Neural cell (in vitro differentiated cells): ENCODE data around the gene C2orf72.

Experiments
- EP300 ChIP-seq: fragments of 450-650 bp; conservative IDR thresholded peaks from 2 replicates; pipeline ENCODE4 v1.6.1; 2014; ENCODE audit warnings: antibody characterized with exemption, mild to moderate bottlenecking, moderate library complexity; ENCODE audit not compliant: poor library complexity, severe bottlenecking
- EZH2 ChIP-seq: fragments of 200-600, 300-800 bp; shearing (Covaris generic), sonication (generic); IDR thresholded peaks from 2 replicates; pipeline ENCODE4 v1.6.1; 2014; ENCODE audit warnings: antibody characterized with exemption, low read length, borderline replicate concordance, mild to moderate bottlenecking; ENCODE audit not compliant: insufficient read depth, poor library complexity, severe bottlenecking
- MXI1 ChIP-seq: fragments of 450-650 bp; conservative IDR thresholded peaks from 2 replicates; pipeline ENCODE4 v1.6.1; 2014; ENCODE audit warnings: antibody characterized with exemption, mild to moderate bottlenecking; ENCODE audit not compliant: poor library complexity, severe bottlenecking
- POLR2AphosphoS5 ChIP-seq: IDR thresholded peaks from 2 replicates; pipeline ENCODE4 v1.6.1; 2012
- SMC3 ChIP-seq: fragments of 450-650 bp; conservative IDR thresholded peaks from 2 replicates; pipeline ENCODE4 v1.6.1; 2014; ENCODE audit warnings: antibody characterized with exemption, mild to moderate bottlenecking, moderate library complexity; ENCODE audit not compliant: poor library complexity
- TF ChIP-seq, protein P1 (sequence below): fragments of 450-650 bp; IDR thresholded peaks from 2 replicates; pipeline ENCODE4 v1.5.1; 2014; ENCODE audit warnings: antibody characterized with exemption, mild to moderate bottlenecking, moderate library complexity; ENCODE audit not compliant: poor library complexity, severe bottlenecking

DNA sequence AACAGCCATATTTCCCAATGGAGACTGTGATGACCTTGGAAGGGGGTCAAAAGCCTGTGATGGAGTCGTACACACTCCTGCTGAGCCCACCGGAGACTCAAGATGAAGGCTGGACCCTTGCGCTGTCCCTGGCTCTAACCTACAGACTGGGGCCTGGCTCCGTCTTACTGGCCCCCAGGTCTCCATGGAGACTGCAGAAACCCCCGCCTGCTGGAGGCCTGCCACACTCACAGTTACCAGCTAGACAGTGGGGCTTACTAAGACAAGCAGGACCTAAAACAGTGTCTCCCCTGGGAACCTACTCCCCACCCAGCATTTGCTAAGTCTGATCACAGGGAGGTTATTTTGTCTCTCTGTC is 9.6 kb downstream of the C2orf72 start:
- TF ChIP-seq, protein P1, sequence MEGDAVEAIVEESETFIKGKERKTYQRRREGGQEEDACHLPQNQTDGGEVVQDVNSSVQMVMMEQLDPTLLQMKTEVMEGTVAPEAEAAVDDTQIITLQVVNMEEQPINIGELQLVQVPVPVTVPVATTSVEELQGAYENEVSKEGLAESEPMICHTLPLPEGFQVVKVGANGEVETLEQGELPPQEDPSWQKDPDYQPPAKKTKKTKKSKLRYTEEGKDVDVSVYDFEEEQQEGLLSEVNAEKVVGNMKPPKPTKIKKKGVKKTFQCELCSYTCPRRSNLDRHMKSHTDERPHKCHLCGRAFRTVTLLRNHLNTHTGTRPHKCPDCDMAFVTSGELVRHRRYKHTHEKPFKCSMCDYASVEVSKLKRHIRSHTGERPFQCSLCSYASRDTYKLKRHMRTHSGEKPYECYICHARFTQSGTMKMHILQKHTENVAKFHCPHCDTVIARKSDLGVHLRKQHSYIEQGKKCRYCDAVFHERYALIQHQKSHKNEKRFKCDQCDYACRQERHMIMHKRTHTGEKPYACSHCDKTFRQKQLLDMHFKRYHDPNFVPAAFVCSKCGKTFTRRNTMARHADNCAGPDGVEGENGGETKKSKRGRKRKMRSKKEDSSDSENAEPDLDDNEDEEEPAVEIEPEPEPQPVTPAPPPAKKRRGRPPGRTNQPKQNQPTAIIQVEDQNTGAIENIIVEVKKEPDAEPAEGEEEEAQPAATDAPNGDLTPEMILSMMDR: no peak
- TF ChIP-seq EZH2: no peak
- no peak for TF ChIP-seq POLR2AphosphoS5
- TF ChIP-seq EP300: no peak
- no peak for TF ChIP-seq MXI1
- TF ChIP-seq SMC3: no peak
